Measurements from ENCODE around the gene CREBL2. TPM values are rescaled to one million over a fixed set of nuclear protein-coding genes. Genes with fewer than 3 reads are reported as not detected.

Gene CREBL2
- total and polyA plus RNA-seq, 10 of the 15 experiments (the other 5 are each of a cell fraction or from before 2014, with no cell fraction given) = 4.6 to 19.1 (median 13.5) TPM

- ChIA-PET CTCF (interaction anchor here (0.6 to 4.4 kb wide), 7 partner anchors 33 to 233 kb away, joined by 3 to 70 read pairs (median 22); partner anchors contain the start of gene DUSP16), POLR2A (interaction anchor here (0.7 to 0.8 kb wide), 3 partner anchors 235 to 1155 kb away, joined by 4 to 6 read pairs (median 5); no protein-coding TSS in a partner anchor)
- no TSS peak for BruUV-seq (replicated peaks)
- TF ChIP-seq BCL3 (IDR thresholded peaks at IDR 0.05; ENCODE audit: borderline replicate concordance, insufficient read depth, low read depth, low read length, poor library complexity, severe bottlenecking) (no peak), MYB (IDR thresholded peaks at IDR 0.05; ENCODE audit: borderline replicate concordance, low read depth, low read length) (no peak), IRF4 (IDR thresholded peaks at IDR 0.05; ENCODE audit: low read depth, low read length) (no peak), MLLT1 (IDR thresholded peaks at IDR 0.05) (no peak), SRF (IDR thresholded peaks at IDR 0.05; ENCODE audit: low read depth in 2 of 2, low read length in 2 of 2) (no peak), ZBTB4 (CRISPR knock-in tag; IDR thresholded peaks at IDR 0.05) (no peak), ZBTB11 (CRISPR knock-in tag; IDR thresholded peaks at IDR 0.05) (no peak), ZNF217 (IDR thresholded peaks at IDR 0.05) (no peak), MYC (IDR thresholded peaks at IDR 0.05; ENCODE audit: insufficient read depth, insufficient read length, insufficient replicate concordance, low read length, severe bottlenecking) (no peak)
These were observed 2.0 kb upstream of the CREBL2 start for GRCh38 chr12:12609692-12610091.

More at GRCh38 chr12:12609692-12610091, 2.0 kb upstream of the CREBL2 start:
- H3K4me2 ChIP-seq (ENCODE audit: control insufficient read depth, insufficient read depth) = no peak overlapping the region
- H3K9ac ChIP-seq (ENCODE audit: control insufficient read depth, insufficient read depth, low read length) = no peak overlapping the region
- H3K79me2 ChIP-seq (ENCODE audit: control insufficient read depth, insufficient read depth, low read length) = peaks cover 12% of the 10 kb centered on the region
- no peak for DNase-seq (ENCODE audit: low read depth, low spot score)
- H3K9me3 ChIP-seq (replicated peaks; ENCODE audit: control insufficient read depth, insufficient read depth, low read length) = no peaks in the 10 kb centered on the region
- intact Hi-C loops (cut with micrococcal nuclease; ENCODE audit: unreplicated experiment) = loop anchor here (5.0 kb wide), 2 partner anchors 108 to 132 kb away; partner anchors contain the start of gene CDKN1B
- H3K4me1 ChIP-seq (ENCODE audit: control insufficient read depth, insufficient read depth, low read length) = peaks cover 23% of the 10 kb centered on the region
- H4K20me1 ChIP-seq (ENCODE audit: control insufficient read depth, insufficient read depth) = no peaks in the 10 kb centered on the region
- in situ Hi-C loops (cut with MboI) = no loop called here
- H3K27me3 ChIP-seq (replicated peaks in 1 of 2; ENCODE audit: control insufficient read depth in 2 of 2, insufficient read depth in 2 of 2, low read length in 1 of 2) = no peaks in the 10 kb centered on the region
- RAD21 ChIA-PET (ENCODE audit: unreplicated experiment) = interaction anchor here (0.6 to 5.2 kb wide), 6 partner anchors 25 to 962 kb away, joined by 3 to 103 read pairs (median 14); partner anchors contain the start of genes BORCS5 and DUSP16
- no peak for FAIRE-seq
- H3K4me3 ChIP-seq = no peak overlapping the region
- H2AFZ ChIP-seq (ENCODE audit: control insufficient read depth, low read depth, low read length) = no peak overlapping the region
- SMC1A ChIA-PET (ENCODE audit: uncharacterized antibody, unreplicated experiment) = interaction anchor here (0.6 to 4.9 kb wide), 8 partner anchors 26 to 252 kb away, joined by 3 to 102 read pairs (median 4); partner anchors contain the start of gene DUSP16
- no peak for ATAC-seq
- whole genome bisulfite sequencing (ENCODE audit: insufficient coverage, insufficient replicate concordance, low lambda C conversion rate, missing lambda C conversion rate) = 97% methylated on average over 1 of the region's 3 CpGs
- H3K36me3 ChIP-seq (ENCODE audit: control insufficient read depth in 2 of 2, insufficient read depth in 2 of 2, low read length in 1 of 2) = peaks cover 0 to 2% of the 10 kb centered on the region in 2 experiments; a peak in 1 of 4 replicates
- H3K27ac ChIP-seq (ENCODE audit: control insufficient read depth, insufficient read depth) = no peak overlapping the region

Measured in GM12878 (cell line).